Lower lobe of right lung (tissue), 2 donors: ENCODE measurements around the gene ISM2. TPM values are rescaled to one million over a fixed set of nuclear protein-coding genes. Genes with fewer than 3 reads are reported as not detected.

Source experiments
- ATAC-seq, 2 donors: fragments of 200-7000 bp; cut with Tn5 transposase; one replicate each; pipeline ENCODE4 v1.9.1; 2020 to 2022; ENCODE audit warnings: mild to moderate bottlenecking in 2 of 2, moderate library complexity in 2 of 2
- DNase-seq: peaks from one replicate; pipeline ENCODE4 v3.0.0-alpha.2; 2020
- H3K27ac ChIP-seq: fragments of 200-600 bp; one replicate; pipeline ENCODE4 v1.8.0; 2022
- H3K27me3 ChIP-seq: fragments of 200-600 bp; one replicate; pipeline ENCODE4 v1.8.0; 2022; ENCODE audit warnings: low read depth
- H3K36me3 ChIP-seq: fragments of 200-600 bp; one replicate; pipeline ENCODE4 v1.8.0; 2022; ENCODE audit warnings: mild to moderate bottlenecking
- H3K4me1 ChIP-seq: fragments of 200-600 bp; one replicate; pipeline ENCODE4 v1.8.0; 2022
- H3K4me3 ChIP-seq: fragments of 200-600 bp; one replicate; pipeline ENCODE4 v1.8.0; 2022; ENCODE audit warnings: mild to moderate bottlenecking
- H3K9me3 ChIP-seq: fragments of 200-600 bp; one replicate; pipeline ENCODE4 v1.8.0; 2022
- intact Hi-C: fragments of 100-400 bp; cut with DNase I; formaldehyde crosslinking; loops from one replicate; pipeline ENCODE4 v1.11.0; 2022
- total RNA-seq: library from RNA; stranded (reverse); fragmentation: NEBNext Ultra II Directional; extraction: Animal tissue kit (Norgen Biotek cat#: 25700); gene quantifications from one replicate; pipeline ENCODE4 v1.2.1, GENCODE V29; 2021
- TF ChIP-seq, protein P1 (sequence below): fragments of 200-600 bp; IDR thresholded peaks from one replicate; pipeline ENCODE4 v1.8.0; 2022; ENCODE audit warnings: antibody characterized with exemption, mild to moderate bottlenecking
- donor health status: DM: no; HTN: yes; CAD: no; lungs with severe emphysema.

The ISM2 gene
- total RNA-seq, 1 donor from 2014 or later: not detected

- DNase-seq (no peak), ATAC-seq (no peak)
- no peak overlapping the region for H3K4me3 ChIP-seq
- no peaks in the 10 kb centered on the region for H3K9me3 ChIP-seq
- TF ChIP-seq, protein P1, sequence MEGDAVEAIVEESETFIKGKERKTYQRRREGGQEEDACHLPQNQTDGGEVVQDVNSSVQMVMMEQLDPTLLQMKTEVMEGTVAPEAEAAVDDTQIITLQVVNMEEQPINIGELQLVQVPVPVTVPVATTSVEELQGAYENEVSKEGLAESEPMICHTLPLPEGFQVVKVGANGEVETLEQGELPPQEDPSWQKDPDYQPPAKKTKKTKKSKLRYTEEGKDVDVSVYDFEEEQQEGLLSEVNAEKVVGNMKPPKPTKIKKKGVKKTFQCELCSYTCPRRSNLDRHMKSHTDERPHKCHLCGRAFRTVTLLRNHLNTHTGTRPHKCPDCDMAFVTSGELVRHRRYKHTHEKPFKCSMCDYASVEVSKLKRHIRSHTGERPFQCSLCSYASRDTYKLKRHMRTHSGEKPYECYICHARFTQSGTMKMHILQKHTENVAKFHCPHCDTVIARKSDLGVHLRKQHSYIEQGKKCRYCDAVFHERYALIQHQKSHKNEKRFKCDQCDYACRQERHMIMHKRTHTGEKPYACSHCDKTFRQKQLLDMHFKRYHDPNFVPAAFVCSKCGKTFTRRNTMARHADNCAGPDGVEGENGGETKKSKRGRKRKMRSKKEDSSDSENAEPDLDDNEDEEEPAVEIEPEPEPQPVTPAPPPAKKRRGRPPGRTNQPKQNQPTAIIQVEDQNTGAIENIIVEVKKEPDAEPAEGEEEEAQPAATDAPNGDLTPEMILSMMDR: no peak
- H3K27ac ChIP-seq: no peak overlapping the region
- H3K36me3 ChIP-seq: peaks cover 65% of the 10 kb centered on the region
- H3K4me1 ChIP-seq: no peaks in the 10 kb centered on the region
- no peaks in the 10 kb centered on the region for H3K27me3 ChIP-seq
- intact Hi-C loops: no loop called here
These were observed 29.5 kb downstream of the ISM2 start for GRCh38 chr14:77469067-77469505.

GRCh38 chr14:77467801-77468200 lies 30.8 kb downstream of the ISM2 start:
- Histone ChIP-seq H3K4me1 (no peaks in the 10 kb centered on the region), H3K27me3 (no peaks in the 10 kb centered on the region), H3K9me3 (no peaks in the 10 kb centered on the region), H3K27ac (no peak overlapping the region), H3K4me3 (no peak overlapping the region), H3K36me3 (peaks cover 78% of the 10 kb centered on the region)
- ATAC-seq: no peak
- no peak for DNase-seq
- TF ChIP-seq, protein P1: no peak
- intact Hi-C loops: no loop called here

GRCh38 chr14:77459072-77459723 lies 39.4 kb downstream of the ISM2 start:
- Histone ChIP-seq H3K36me3 (peaks cover 49% of the 10 kb centered on the region), H3K27ac (no peak overlapping the region), H3K4me3 (peak overlapping the region; percentile 92), H3K9me3 (no peaks in the 10 kb centered on the region), H3K27me3 (no peaks in the 10 kb centered on the region), H3K4me1 (peaks cover 27% of the 10 kb centered on the region)
- TF ChIP-seq, protein P1: peak; percentile 53
- ATAC-seq (no peak), DNase-seq (no peak)
- intact Hi-C loops: no loop called here

GRCh38 chr14:77458249-77458950 lies 40.2 kb downstream of the ISM2 start:
- no peaks in the 10 kb centered on the region for H3K27me3 ChIP-seq
- DNase-seq (peak; percentile 50), ATAC-seq (peak; percentile 29 to 38)
- intact Hi-C loops: no loop called here
- H3K4me3 ChIP-seq: peak overlapping the region; percentile 92
- peaks cover 46% of the 10 kb centered on the region for H3K36me3 ChIP-seq
- H3K9me3 ChIP-seq: no peaks in the 10 kb centered on the region
- H3K4me1 ChIP-seq: peaks cover 27% of the 10 kb centered on the region
- H3K27ac ChIP-seq: peak overlapping the region; percentile 91
- TF ChIP-seq, protein P1: no peak

- TF ChIP-seq, protein P1: no peak
- Histone ChIP-seq H3K27me3 (no peaks in the 10 kb centered on the region), H3K36me3 (peaks cover 46% of the 10 kb centered on the region), H3K4me1 (peaks cover 27% of the 10 kb centered on the region), H3K4me3 (peak within 1 kb of the TSS; percentile 92), H3K27ac (peak within 1 kb of the TSS; percentile 91), H3K9me3 (no peaks in the 10 kb centered on the region)
- peak; percentile 96 for DNase-seq
- intact Hi-C loops: no loop called here
- peak; percentile 99 for ATAC-seq
These were observed 40.9 kb downstream of the ISM2 start, which contains the start of the genes AHSA1 and VIPAS39 for GRCh38 chr14:77457522-77458248. AHSA1 (plus strand) TSS chr14:77458093; CDS start chr14:77458190, 97 bp downstream. VIPAS39 (minus strand) TSS chr14:77457601; CDS start chr14:77454102, 3,499 bp downstream.
